Ishikawa (cell line): ENCODE results near the gene CDH23.

ENCODE experiments used
- CEBPB ChIP-seq: IDR thresholded peaks from 2 replicates; pipeline ENCODE4 v1.6.1; 2012
- CREB1 ChIP-seq: IDR thresholded peaks from 2 replicates; pipeline ENCODE4 v1.6.1; 2012; ENCODE audit warnings: low read depth
- EGR1 ChIP-seq: IDR thresholded peaks from 2 replicates; pipeline ENCODE4 v1.6.1; 2012
- EP300 ChIP-seq: IDR thresholded peaks from 2 replicates; pipeline ENCODE4 v1.6.1; 2012; ENCODE audit warnings: borderline replicate concordance
- RAD21 ChIP-seq: IDR thresholded peaks from 2 replicates; pipeline ENCODE4 v1.6.1; 2012; ENCODE audit warnings: low read depth
- TAF1 ChIP-seq: IDR thresholded peaks from 2 replicates; pipeline ENCODE4 v1.6.1; 2012; ENCODE audit warnings: low read depth, mild to moderate bottlenecking
- TCF12 ChIP-seq: IDR thresholded peaks from 2 replicates; pipeline ENCODE4 v1.6.1; 2012; ENCODE audit warnings: low read depth
- TEAD4 ChIP-seq: IDR thresholded peaks from 2 replicates; pipeline ENCODE4 v1.6.1; 2012
- ZBTB7A ChIP-seq: IDR thresholded peaks from 2 replicates; pipeline ENCODE4 v1.6.1; 2012; ENCODE audit warnings: low read depth
- TF ChIP-seq, protein P1 (sequence below): IDR thresholded peaks from 2 replicates; pipeline ENCODE4 v1.6.1; 2012

DNA sequence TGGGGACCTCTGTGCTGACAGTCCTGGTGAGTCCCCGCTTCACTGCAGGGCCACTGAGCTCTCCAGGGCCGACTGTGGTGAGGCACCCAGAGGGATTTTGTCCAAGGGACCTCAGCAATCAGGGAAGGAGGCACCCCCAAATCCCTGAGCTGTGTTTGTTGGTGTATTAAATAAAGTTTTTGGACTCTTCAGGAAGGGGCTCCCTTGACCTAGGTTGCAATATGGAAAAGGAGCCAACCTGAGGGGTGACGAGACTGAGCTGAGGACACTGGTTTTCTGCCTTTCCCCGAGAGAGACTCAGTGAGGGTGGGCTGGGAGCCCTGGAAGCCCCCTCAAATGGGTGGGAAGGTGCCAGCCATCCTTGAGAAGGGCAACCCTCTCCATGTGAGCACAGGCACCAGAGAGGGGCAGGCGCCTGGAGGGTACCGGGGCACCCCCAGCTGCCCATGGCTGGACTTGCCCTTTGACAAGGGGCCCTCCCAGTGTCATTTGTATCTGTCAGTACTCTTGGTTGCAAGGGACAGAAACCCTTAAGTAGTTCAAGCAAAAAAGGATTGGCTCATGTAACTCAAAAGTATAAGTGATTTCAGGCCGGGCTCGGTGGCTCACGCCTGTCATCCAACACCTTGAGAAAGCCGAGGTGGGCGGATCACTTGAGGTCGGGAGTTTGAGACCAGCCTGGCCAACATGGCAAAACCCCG, 250.0 kb downstream of the CDH23 start:
- no peak for TF ChIP-seq CREB1
- TF ChIP-seq TEAD4, result no peak
- no peak for TF ChIP-seq EP300
- TF ChIP-seq RAD21, result no peak
- no peak for TF ChIP-seq TAF1
- TF ChIP-seq TCF12, result no peak
- TF ChIP-seq ZBTB7A, result no peak
- TF ChIP-seq CEBPB, result no peak
- TF ChIP-seq, protein P1, sequence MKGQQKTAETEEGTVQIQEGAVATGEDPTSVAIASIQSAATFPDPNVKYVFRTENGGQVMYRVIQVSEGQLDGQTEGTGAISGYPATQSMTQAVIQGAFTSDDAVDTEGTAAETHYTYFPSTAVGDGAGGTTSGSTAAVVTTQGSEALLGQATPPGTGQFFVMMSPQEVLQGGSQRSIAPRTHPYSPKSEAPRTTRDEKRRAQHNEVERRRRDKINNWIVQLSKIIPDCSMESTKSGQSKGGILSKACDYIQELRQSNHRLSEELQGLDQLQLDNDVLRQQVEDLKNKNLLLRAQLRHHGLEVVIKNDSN, result no peak
- no peak for TF ChIP-seq EGR1
